ENCODE data around the gene MUTYH.

GRCh38 chr1:45370575-45370974 is 30.3 kb upstream of the MUTYH start:
- TF ChIP-seq CTCF (IDR thresholded peaks at IDR 0.05) = no peak
- TF ChIP-seq POLR2A (IDR thresholded peaks at IDR 0.05) = no peak
